ENCODE results near the gene RASIP1.
"Not testable (repeated sequence)": the region's sequence is repeated elsewhere in the genome, so short reads cannot be mapped to it uniquely, and the experiment has no call there.

RASIP1 gene

GRCh38 chr19:48740164-48740972 lies at the start of gene RASIP1:
Gene RASIP1, minus strand, starts transcription at chr19:48740610. Its CDS starts 328 bp downstream, at chr19:48740282.
- peak within 1 kb of the TSS; percentile 32 for H3K4me3 ChIP-seq (ENCODE audit: low read length)
- no peak for TF ChIP-seq CTCF (IDR thresholded peaks at IDR 0.05; ENCODE audit: insufficient read depth, low read depth, low read length, missing control alignments)

DNA sequence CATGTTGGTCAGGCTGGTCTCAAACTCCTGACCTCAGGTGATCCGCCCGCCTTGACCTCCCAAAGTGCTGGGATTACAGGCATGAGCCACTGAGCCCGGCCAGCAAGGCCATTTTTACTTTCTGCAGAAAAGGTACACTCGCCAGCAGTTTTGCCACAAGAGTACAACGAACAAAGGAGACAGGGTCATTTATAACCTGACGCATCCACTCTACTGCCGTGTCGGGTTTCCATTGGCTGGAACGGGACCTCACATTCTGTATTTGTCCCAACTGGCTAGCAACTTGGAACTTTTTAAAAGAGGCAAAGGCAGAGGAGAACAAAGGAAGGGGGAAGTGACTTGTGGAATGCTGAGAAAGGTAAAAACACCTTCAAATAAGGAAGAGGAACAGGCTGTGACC lies 46.9 kb upstream of the RASIP1 start:
- peak; percentile 61 for DNase-seq (ENCODE audit: low read depth)
- H3K4me3 ChIP-seq (ENCODE audit: low read length) = not testable (repeated sequence)

More at GRCh38 chr19:48740164-48740972, at the start of gene RASIP1:
- no peak for DNase-seq (ENCODE audit: low read depth)

DNA sequence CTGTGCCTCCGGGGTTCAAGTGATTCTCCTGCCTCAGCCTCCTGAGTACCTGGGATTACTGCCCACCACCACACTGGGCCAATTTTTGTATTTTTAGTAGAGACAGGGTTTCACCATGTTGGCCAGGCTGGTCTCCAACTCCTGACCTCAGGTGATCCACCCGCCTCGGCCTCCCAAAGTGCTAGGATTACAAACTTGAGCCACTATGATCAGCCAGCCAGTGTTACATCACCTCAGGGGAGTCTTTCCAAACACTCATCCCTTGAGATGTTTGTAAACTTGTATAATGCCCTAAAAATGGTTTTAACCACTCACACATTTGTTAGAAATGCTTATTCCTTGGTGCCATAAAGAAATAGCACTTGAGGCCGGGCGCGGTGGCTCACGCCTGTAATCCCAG lies 46.0 kb upstream of the RASIP1 start:
- not testable (repeated sequence) for H3K4me3 ChIP-seq (ENCODE audit: low read length); DNase-seq (ENCODE audit: low read depth)

GRCh38 chr19:48784527-48784926 lies 44.1 kb upstream of the RASIP1 start:
- TF ChIP-seq CTCF (IDR thresholded peaks at IDR 0.05; ENCODE audit: insufficient read depth, low read depth, low read length, missing control alignments) = peak; percentile 37
- H3K4me3 ChIP-seq (ENCODE audit: low read length) = no peak overlapping the region
- no peak for DNase-seq (ENCODE audit: low read depth)

DNA sequence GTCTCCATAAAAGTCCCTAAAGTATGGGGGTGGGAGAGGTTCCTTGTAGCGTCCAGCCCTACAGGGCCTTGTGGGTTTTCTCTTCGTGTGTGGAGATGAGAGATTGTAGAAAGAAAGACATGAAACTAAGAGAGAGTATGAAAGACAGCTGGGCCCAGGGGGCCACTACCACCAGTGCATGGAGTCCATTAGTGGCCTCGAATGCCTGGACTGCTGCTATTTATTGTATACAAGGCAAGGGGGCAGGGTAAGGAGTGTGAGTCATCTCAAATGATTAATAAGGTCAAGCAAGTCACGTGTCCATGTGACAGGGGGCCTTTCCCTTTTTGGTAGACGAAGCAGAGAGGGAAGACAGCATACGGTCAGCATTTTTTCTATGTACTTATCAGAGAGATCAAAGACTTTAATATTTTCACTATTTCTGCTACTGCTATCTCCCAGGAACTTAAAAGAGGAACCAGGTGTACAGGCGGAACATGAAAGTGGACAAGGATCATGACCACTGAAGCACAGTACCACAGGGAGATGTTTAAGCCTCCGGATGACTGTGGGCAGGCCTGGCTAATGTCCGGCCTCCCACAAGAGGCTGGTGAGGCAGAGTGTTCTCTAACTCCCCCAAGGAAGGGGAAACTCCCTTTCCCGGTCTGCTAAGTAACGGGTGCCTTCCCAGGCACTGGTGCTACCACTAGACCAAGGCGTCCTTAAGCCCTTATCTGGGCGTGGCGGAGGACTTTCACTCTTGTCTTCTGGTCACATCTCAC lies 40.4 kb upstream of the RASIP1 start:
- TF ChIP-seq CTCF (IDR thresholded peaks at IDR 0.05; ENCODE audit: insufficient read depth, low read depth, low read length, missing control alignments) = no peak
- peak; percentile 12 for DNase-seq (ENCODE audit: low read depth)

DNA sequence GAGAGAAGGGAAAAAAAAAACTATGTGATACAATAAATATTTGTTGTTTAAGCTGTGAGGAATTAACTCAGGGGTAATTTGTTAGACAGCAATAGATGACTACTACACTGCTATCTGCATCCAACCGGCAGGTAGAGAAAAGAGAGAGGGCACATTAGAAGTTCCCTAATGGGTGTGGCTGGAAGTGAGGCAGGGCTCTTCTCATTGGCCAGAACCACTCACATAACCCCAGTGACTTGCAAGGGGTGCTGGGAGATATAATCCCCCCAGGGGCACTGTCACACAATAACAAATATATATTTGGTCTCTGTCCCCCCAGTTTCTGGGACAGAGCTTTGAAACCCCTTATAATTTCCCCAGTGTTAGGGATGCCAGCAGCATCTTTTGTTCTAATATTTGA lies 39.2 kb upstream of the RASIP1 start:
- DNase-seq (ENCODE audit: low read depth) = no peak
- no peak overlapping the region for H3K4me3 ChIP-seq (ENCODE audit: low read length)
- no peak for TF ChIP-seq CTCF (IDR thresholded peaks at IDR 0.05; ENCODE audit: insufficient read depth, low read depth, low read length, missing control alignments)

More for the DNA sequence above, 40.4 kb upstream of the RASIP1 start:
- H3K4me3 ChIP-seq (ENCODE audit: low read length) = no peak overlapping the region

DNA sequence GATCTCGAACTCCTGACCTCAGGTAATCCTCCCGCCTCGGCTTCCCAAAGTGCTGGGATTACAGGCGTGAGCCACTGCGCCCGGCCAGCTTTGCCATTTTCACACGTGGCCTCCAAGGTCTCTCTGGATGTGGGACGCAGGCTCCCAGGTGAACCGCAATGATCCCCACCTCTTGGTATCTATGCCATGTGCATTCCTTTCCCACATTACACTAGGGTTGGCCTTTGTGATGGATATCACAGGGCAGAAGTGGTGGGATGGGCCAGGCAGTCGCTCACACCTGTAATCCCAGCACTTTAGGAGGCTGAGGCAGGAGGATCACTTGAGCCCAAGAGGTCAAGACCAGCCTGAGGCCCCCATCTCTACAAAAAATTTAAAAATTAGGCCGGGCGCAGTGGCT lies 37.3 kb upstream of the RASIP1 start:
- no peak overlapping the region for H3K4me3 ChIP-seq (ENCODE audit: low read length)
- no peak for DNase-seq (ENCODE audit: low read depth)
- no peak for TF ChIP-seq CTCF (IDR thresholded peaks at IDR 0.05; ENCODE audit: insufficient read depth, low read depth, low read length, missing control alignments)

- no peak overlapping the region for H3K4me3 ChIP-seq (ENCODE audit: low read length)
- TF ChIP-seq CTCF (IDR thresholded peaks at IDR 0.05; ENCODE audit: insufficient read depth, low read depth, low read length, missing control alignments) = no peak
- DNase-seq (ENCODE audit: low read depth) = no peak
Measured at GRCh38 chr19:48777139-48777538, 36.7 kb upstream of the RASIP1 start.

All from epithelial cell of esophagus (primary cell).